GM21390 (cell line): ENCODE measurements around the gene FES.
"Not testable (repeated sequence)": the region's sequence is repeated elsewhere in the genome, so short reads cannot be mapped to it uniquely, and the experiment has no call there.

Source experiments
- ATAC-seq: cut with Tn5 transposase; IDR thresholded peaks from one replicate; pipeline ENCODE4 v1.9.1; 2021; ENCODE audit not compliant: unreplicated experiment

The FES gene

DNA sequence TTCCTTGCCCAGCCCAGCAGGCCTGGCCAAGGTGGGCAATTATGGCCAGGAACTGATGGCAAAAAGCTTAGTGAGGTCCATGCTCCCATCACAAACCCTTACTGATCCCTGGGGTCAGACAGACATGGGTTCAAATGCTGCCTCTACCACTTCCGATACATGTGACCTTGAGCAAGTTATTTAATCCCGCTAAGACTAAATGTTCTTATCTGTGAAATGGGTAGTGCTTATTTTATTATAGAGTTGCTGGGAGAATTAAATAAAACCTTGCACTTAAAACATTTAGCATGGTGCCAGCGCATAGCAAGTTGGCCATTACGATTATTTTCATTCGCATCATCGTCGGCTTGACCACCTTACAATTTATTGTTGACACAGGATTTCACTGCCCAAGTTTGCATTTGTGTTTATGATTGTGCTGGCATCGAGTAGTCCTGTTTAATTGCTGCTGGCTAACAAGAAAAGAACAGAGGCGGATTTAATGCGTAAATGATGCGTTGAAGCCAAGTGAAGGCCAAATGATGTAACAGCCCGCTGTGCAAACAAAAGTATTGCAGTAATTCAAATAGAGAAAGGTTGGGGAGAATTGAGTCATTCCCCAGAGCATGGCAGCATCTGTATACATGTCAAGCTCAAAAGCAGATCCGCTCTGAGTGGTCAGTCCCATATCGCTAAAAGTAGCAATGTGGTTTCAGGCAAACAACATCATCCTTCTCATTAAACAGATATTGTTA is 23.2 kb upstream of the FES start:
- ATAC-seq, result no peak

DNA sequence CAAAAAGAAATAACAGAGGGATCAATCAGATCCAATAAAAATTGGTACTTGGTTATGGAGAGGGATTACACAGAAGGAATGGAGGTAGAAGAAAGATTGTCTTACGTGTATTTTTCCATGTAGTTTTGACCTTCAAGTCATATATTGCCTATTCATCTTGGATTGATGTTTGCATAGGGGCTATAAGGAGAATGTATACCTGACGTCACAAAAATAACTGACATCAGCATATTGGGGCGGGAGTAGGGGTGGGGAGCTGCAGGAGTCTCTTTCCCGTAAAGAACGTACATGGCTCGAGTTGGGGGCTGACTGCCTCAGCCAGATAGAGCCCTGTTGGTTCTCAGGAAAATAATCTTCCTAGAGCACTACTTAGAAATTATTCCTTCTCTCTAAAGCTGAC is 21.8 kb upstream of the FES start:
- no peak for ATAC-seq

GRCh38 chr15:90862964-90863778 is 21.1 kb upstream of the FES start:
- ATAC-seq, result no peak

GRCh38 chr15:90863987-90864386 is 20.3 kb upstream of the FES start:
- no peak for ATAC-seq

DNA sequence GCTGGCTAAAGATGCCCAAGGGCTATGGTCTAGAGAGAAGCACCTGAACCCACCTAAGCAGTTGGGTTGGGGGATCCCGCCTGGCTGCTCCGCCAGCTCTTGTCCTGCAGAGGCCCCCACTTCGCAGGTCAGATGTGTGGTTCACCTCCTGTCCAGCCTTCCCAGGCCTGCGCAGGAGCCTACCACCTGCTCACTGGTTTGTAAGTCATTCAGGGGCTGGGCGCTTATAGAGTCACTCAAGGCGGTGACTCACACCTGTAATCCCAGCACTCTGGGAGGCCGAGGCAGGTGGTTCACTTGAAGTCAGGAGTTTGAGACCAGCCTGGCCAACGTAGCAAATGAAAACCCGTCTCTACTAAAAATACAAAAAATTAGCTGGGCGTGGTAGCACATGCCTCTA is 19.8 kb upstream of the FES start:
- no peak for ATAC-seq

GRCh38 chr15:90865702-90866101 is 18.6 kb upstream of the FES start:
- ATAC-seq, result no peak

DNA sequence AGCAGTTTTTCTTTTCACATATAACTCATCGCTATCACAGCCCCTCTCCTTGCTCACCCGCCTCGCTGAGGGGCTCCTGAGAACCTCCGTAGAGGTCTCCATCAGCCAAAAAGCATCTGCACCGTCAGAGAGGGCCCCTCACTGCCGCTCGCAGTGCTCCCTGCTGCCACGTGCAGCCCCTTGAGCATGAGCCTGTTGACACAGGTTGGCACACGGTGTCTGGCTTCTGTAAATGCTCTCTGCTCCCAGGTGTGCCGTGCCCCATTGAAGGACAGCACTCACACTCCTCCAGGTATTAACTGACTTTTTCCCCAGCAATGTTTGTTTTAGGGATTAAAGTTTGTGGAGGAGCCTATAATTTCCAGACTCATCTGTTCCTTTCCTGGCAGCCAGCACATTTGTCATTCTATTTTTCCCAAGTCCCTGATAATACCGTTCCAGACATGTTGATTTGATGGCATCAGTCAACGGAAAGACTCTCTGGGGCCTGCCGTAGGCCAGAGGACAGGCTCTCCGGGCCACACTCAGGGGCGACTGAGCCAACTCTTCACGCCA is 18.1 kb upstream of the FES start:
- no peak for ATAC-seq

GRCh38 chr15:90866800-90867199 is 17.5 kb upstream of the FES start:
- no peak for ATAC-seq

DNA sequence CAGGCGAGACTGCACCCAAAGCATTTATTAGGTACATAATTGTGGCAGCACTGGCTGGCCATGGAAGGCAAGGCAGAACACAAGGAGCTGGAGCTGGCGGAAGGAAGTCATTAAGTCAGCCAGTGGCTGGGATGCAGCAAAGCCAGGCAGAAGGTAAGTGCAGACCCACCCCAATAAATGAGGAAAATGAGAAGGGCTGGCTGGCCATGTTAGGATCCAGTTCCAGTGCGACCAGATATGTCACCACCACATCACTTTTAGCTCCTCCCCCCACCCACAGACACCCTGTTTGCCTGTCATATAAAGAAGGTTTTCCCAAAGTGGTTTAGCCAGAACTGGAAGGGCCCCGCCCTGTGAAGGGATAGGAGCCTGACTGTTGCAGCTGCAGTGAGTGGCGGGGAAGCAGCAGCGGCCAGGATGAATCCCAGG is 16.0 kb upstream of the FES start, which contains the start of gene FURIN:
FURIN (plus strand) TSS at position 328 of the 429 bp plus-strand sequence. CDS start 7,153 bp downstream, outside the sequence.
- no peak for ATAC-seq

DNA sequence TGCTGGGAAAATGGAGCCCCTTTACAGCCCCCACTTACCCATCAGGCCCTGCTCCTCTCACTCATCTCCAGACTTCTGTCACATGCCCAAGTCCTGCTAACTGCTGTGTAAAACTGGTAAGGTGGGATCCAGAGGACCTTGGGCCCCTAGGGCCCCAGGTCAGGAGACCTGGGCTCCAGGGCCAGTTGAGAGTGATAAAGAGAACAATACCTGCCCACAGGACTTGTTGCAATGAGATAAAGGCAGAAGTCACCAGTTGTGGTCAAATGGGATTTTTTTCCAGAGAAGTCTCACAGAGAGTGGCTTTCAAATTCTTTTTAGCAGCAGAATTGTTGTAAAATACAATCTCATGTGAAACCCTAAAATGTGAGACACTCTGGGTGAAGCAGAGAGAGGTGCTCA is 15.2 kb upstream of the FES start:
- ATAC-seq, result no peak

DNA sequence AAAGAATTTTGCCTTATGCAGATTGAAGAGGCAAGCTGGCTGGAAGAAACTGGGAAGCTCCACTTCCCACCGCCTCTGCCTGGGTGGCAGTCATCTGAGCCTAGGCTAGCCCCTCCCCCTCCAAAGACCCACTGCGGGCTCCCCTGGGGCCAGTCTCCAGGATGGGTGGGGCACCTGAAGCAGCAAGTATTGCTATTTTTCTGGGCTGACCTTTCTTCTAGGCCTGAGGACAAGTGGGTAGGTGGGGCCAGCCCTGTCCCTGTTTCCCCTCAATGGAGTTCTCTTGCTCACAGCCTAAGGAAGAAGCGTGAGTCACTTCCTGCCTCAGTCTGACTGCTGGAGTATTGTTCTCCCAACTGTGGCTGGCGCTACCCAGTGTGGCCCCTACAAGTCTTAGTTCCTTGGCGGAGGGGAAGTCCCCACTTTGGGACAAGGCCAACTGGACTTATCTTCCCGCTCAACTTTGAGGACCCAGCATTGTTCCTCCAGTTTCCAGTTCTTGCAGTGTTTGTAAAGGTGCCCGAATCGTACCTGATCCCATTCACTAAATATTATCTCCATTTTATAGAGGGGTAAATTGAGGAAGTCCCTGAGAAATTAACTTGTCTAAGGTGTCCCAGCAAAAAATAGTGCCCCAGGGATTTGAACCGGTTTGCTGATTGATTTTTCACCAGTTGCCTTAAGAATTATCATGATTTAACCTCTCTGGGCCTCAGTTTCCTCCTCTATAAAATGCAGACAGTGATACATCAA is 14.5 kb upstream of the FES start:
- ATAC-seq, result no peak

- ATAC-seq, result peak; percentile 16
These were observed 13.8 kb upstream of the FES start for GRCh38 chr15:90870354-90871138.

DNA sequence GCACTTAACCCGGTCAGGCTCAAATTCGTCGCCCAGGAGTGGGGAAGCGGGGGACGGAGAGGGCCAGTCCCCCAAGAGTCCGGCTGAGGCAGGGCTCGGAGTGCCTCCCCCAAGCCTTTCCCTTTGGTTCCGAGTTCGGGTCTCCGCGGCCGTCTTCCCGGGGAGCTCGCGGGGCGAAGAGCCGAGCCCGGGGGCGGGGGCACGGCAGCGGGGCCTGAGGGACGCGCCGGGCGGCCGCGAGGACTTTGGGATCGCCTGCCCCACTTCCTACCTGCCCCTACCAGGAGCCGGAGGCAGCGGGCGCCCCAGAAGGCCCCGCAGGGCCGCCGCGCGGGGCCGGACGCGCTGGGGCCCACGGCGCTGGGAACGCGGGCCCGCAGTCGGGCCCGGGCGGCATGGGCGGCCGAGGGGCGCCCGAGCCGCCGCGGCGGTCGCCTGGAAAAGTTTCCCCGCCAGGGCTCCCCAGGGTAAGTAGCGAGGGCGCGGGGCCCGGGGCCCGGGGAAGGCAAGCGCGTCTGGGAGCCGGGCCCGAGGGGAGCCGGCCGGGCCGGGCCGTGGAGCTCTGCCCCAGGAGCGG is 13.1 kb upstream of the FES start:
- peak; percentile 26 for ATAC-seq

- ATAC-seq, result peak; percentile 37
These were observed 12.4 kb upstream of the FES start for GRCh38 chr15:90871716-90872485.

GRCh38 chr15:90872486-90873184 is 11.7 kb upstream of the FES start:
- ATAC-seq, result no peak

DNA sequence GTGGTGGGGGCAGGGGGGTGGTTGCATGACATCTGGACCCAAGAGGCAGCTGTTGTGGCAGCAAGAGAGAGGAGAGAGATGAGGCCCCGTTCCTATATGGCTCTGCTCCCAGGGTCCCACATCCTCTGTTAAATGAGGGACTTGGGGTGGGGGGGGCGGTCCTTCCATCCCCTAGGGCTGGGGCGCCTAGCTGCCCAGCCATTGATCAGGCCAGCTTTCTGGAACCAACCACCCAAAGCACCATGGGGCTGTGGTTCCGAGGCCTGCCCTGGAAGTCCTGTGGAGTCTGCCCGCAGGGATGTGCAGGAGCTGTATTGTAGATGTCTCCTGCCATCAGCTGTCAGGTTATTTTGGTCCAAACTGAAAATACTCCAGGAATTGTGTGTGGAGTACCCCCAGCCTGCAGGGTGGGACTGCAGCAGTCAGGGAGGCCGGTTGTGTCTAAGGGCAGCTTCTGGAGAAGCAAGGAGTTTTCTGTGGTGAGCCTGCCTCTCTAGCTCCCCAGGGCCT is 10.8 kb upstream of the FES start:
- no peak for ATAC-seq

- ATAC-seq, result no peak
These were observed 10.2 kb upstream of the FES start for GRCh38 chr15:90873998-90874605.

GRCh38 chr15:90874986-90875385 is 9.3 kb upstream of the FES start:
- not testable (repeated sequence) for ATAC-seq
